Stimulated activated CD8-positive, alpha-beta memory T cell treated with anti-CD3 and anti-CD28 coated beads, Interleukin-12 subunit alpha, Interleukin-12 subunit beta, amount 100 ng/mL, for 24 hours (primary cell): Measurements from ENCODE around the gene LGR4.
"Not testable (repeated sequence)": the region's sequence is repeated elsewhere in the genome, so short reads cannot be mapped to it uniquely, and the experiment has no call there.

ENCODE experiments used
- DNase-seq: peaks from one replicate; pipeline ENCODE4 v3.0.0-alpha.2; 2020; ENCODE audit errors: extremely low read depth

Gene LGR4

GRCh38 chr11:27460158-27460978, 12.2 kb downstream of the LGR4 start:
- no peak for DNase-seq

GRCh38 chr11:27459191-27459590, 13.4 kb downstream of the LGR4 start:
- DNase-seq = no peak

- DNase-seq = no peak
Measured at GRCh38 chr11:27458182-27458581, 14.4 kb downstream of the LGR4 start.

- DNase-seq = no peak
Measured at GRCh38 chr11:27456795-27457329, 15.7 kb downstream of the LGR4 start.

- DNase-seq = no peak
Measured at GRCh38 chr11:27456140-27456794, 16.3 kb downstream of the LGR4 start.

GRCh38 chr11:27455667-27456066, 16.9 kb downstream of the LGR4 start:
- no peak for DNase-seq

- no peak for DNase-seq
Measured at GRCh38 chr11:27453701-27454100, 18.9 kb downstream of the LGR4 start.

GRCh38 chr11:27452147-27452546, 20.4 kb downstream of the LGR4 start:
- DNase-seq = no peak

- DNase-seq = no peak
Measured at GRCh38 chr11:27451244-27451965, 21.2 kb downstream of the LGR4 start.

GRCh38 chr11:27448184-27448540, 24.4 kb downstream of the LGR4 start:
- not testable (repeated sequence) for DNase-seq

GRCh38 chr11:27447288-27448183, 25.1 kb downstream of the LGR4 start:
- no peak for DNase-seq

- no peak for DNase-seq
Measured at GRCh38 chr11:27445625-27446024, 27.0 kb downstream of the LGR4 start.

- DNase-seq = no peak
Measured at GRCh38 chr11:27444801-27445215, 27.8 kb downstream of the LGR4 start.

GRCh38 chr11:27443746-27444507, 28.7 kb downstream of the LGR4 start:
- DNase-seq = no peak

- no peak for DNase-seq
Measured at GRCh38 chr11:27443227-27443626, 29.4 kb downstream of the LGR4 start.

GRCh38 chr11:27440090-27440489, 32.5 kb downstream of the LGR4 start:
- DNase-seq = no peak

- DNase-seq = no peak
Measured at GRCh38 chr11:27438595-27438981, 34.0 kb downstream of the LGR4 start.

GRCh38 chr11:27437829-27438594, 34.6 kb downstream of the LGR4 start:
- DNase-seq = no peak

GRCh38 chr11:27436916-27437315, 35.7 kb downstream of the LGR4 start:
- no peak for DNase-seq

- DNase-seq = no peak
Measured at GRCh38 chr11:27433742-27434141, 38.8 kb downstream of the LGR4 start.
